Measurements from ENCODE around the gene GRIFIN.
A peak's percentile ranks its signal among the peaks of the same experiment; 100 is the strongest.

Gene GRIFIN, protein sequence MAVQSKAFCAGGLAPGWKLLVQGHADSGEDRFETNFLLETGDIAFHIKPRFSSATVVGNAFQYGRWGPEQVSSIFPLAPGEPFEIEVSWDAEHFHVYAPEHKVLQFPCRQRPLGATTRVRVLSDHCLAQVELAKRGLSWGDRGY

DNA sequence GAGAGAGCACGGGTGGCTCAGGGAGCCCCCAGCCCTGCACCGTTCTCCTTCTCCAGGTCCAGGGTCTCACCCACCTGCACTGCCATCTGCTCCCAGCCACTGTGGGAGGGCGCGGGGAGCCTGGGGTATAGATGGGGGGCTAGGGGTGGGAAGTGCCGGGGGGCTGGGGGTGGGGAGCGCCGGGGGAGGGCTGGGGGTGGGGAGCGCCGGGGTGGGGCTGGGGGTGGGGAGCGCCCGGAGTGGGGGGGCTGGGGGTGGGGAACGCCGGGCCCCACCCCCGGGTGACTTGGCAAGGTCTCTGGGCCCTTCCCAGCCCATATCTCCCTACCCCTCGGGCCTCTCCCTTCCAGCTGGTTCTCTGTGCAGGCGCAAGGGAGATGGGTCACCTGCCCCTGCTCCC, at the start of gene GRIFIN:
GRIFIN (minus strand) TSS at position 101 of the 400 bp plus-strand sequence; CDS start at position 86, 15 bp downstream.
- DNase-seq = no peak

DNA sequence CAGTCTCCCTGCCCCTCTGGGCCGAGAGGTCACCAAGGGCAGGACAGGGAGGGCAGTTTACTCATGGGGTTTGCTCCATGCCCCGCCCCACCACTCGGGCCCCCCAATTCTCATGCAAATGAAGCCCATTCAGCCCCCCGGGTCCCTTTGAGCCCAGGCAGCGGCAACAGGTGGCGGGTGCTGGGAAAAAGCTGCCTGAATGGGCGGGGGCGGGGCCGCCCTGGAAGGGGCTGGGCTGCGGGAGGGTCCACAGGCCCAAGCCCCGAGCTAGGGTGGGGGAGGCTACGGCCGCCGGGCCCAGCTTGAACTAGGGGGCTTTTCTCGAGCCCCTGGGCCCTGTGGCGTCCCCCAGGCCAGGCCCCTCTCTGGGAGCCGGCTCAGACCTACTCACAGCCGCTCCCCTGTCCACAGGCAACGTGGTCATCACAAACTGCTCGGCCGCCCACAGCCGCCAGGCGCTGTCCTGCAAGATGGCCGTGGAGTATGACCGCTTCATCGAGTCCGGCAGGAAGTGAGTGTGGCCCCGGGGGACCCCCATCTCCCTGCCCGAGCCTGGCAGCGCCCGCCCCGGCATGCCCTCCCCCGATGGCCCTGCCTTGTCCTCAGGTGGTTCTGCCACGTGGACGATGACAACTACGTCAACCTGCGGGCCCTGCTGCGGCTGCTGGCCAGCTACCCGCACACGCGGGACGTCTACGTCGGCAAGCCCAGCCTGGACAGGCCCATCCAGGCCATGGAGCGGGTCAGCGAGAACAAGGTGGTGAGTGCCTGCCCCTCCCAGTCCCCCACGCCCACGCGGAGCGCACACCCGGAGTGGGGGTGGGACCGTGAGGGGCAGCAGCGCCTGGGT, 48.8 kb upstream of the GRIFIN start:
- DNase-seq = peak; percentile 48

DNA sequence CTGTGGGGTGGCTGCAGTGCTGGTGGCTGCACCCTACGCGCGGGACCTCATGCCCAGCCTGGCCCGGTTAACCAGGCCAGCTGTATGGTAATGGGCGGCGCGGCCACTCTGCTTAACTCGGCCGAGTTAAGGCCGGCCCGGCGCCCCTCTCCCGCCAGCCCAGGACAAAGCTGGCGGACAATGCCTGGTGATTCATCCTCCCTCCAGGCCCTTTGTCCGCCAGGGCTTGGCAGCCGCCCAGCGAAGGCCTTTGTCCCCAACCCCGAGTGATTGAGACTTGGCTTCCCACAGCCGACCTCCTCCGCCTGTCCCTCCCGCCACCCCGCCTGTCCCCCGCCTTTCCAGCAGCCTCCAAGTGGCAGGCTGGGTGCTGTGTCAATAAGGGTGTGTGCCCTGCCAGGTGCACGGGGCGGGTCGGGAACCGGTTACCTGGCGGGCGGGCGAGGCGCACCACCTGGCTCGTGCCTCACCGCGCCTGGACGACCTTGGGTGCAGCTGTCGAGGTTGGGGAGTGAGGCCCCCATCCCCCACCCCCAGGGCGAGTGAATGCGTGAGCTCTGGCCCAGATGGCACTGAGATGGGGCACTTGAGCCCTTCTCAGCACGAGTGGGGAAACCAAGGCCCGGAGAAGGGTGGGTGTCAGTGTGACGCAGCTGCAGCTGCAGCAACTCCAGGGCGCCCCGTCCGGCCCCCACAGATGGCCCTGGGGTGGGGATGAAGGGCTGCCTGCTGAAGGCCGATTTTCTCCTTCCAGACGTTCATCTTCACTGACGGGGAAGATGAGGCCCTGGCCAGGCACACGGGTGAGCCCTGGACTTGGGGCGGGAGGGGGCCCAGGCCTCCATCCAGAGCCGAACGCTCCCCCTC, 48.0 kb upstream of the GRIFIN start:
- DNase-seq = peak; percentile 86

DNA sequence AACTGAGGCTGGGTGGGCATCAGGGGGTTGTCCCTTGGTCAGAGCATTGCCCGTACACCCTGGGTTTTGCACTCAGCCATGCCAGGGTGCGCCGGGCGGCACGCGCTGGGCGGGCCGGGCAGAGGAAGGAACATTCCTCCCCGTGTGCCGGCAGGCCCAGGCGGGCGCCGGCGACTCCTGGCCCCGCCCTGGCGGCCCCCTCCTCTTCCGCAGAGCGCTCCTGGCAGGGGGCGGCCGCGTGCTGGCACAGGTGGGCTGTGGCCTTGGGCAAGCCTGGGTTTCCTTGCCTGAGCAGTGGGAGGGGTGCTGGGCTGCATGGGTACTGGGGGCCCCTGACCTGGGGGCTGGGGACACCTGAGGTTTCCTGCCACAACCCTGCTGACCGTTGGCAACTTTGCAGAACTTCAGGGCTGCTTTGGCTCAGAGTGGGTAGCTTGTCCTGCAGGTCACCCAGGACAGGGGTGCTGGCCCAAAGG, 47.3 kb upstream of the GRIFIN start:
- no peak for DNase-seq

DNA sequence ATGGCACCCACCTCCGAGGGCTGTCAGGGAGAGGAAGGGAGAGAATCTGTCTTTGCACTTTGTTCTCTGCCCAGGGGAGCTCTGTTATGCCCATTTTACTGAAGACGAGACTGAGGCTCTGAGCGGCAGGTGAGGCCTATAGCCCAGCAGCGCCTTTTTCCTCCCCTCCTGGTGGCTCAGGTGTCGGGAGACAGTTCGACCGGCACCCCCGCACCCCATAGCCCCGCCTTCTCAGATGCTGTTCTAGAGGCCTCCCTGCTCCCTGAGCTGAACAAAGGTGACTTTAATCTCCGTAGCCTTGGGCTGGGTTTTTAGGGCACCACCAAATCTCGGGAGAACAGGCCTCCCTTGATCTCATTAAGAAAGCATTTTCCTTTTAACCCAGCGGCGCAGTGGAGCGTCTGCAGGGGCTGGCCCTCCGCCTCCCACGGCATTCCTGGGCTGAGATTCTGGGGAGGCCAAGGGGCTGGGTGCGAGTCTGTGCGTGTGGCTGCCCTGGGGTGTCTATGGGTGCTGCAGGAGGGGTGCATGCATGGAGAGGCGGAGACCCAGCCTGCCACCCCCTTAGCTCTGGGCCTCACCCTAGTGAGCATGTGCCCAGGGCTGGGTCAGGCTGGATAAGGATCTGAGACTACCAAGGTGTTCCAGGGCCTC, 46.7 kb upstream of the GRIFIN start:
- DNase-seq = peak; percentile 74

DNA sequence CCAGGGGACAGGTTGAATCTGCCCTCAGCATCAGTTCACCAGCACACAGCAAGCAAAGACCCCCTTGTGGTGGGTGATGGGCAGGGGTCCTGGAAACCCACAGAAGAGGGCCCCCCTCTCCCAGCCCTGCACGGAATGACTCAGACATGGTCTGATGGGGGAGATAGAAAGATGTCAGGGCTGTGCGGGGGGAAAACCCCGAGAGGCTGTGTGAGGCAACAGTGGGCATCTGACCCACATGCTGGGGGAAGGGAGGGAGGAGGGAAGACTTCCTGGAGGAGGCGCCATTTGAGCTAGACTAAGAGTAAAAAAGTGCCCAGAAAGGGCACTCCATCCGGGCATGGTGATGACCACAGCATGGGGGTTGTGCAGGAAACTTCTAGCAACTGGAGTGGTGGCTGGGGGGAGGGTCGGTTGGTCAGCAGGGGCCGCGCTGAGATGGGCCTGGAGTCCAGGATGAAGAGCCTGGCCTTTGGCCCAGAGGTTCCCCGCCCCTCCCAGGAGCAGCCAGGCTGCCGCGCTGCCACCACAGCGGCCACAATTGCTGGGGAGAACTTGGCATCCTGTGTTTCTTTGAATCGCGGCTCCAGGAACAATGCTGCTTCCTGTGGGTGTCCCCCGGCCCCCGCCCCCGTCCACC, 45.9 kb upstream of the GRIFIN start:
- peak; percentile 27 for DNase-seq

DNA sequence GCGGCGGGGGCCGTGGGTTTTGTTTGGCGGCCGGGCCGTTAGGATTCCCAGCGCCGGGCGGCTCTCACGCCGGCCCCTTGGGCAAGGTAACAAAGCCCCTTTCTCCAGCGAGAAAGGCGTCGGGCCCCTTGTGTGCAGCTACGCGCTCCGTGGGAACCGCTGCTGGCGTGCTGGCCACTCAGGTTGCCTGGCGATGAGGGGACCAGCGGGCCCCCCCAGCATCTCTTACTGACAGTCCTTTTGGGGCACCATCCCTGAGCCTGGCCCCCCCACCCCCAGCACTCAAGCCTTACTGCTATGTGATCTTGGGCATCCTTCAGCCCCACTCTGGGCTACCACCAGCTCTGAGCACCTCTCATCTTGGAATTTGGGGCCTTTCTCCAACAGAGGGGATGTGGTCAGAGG, 45.1 kb upstream of the GRIFIN start:
- peak; percentile 52 for DNase-seq

DNA sequence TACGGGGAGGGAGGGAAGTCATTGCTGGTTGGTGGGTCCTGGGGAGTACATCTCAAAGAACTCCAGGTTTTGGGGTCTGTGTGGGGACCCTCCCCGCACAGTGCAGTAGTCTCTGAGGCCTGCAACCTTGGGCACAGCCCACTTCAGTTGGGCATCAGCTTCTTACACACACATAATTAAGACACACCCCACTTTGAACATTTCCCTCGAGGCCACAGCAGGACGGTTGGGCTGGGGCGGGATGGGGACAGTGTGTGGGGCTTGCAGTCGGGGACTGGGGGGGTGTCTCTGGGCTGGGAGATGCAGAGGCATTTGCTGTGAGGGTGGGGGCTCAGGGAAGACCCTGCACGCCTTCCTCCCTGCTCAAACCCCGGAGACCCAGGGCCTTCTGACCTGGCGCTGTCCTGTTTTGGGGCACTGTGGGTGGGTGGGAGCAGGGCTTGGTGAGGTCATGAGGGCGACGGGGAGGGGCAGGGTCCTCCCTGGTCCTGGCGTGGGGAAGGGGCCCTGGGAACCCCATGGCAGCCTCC, 44.6 kb upstream of the GRIFIN start:
- DNase-seq = no peak

DNA sequence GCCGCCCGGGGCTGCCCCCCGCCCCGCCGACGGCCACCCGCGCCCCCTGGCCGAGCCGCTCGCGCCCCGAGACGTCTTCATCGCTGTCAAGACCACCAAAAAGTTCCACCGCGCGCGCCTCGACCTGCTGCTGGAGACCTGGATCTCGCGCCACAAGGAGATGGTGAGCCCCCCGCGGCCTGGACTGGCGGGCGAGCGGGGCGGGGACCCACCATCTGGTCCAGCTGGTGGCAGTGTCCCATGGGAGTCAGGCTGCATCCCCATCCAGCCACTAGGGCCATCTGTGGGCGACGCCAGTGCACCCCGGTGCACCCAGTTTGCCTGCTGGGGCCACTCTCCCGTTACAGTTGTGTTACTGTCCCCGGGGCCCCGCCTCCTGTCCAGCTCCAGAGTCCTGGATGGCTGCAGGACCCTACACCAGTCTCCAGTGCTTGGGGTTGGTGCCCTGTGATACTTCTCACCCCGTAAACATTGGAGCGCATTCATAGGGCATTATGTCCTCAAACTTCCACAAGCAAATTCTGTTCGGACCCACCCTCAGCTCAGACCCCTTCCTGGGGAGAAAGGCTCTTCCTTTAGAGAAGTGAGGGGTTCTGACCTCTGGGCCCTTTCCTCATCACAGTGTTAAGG, 44.0 kb upstream of the GRIFIN start:
- DNase-seq = peak; percentile 68

DNA sequence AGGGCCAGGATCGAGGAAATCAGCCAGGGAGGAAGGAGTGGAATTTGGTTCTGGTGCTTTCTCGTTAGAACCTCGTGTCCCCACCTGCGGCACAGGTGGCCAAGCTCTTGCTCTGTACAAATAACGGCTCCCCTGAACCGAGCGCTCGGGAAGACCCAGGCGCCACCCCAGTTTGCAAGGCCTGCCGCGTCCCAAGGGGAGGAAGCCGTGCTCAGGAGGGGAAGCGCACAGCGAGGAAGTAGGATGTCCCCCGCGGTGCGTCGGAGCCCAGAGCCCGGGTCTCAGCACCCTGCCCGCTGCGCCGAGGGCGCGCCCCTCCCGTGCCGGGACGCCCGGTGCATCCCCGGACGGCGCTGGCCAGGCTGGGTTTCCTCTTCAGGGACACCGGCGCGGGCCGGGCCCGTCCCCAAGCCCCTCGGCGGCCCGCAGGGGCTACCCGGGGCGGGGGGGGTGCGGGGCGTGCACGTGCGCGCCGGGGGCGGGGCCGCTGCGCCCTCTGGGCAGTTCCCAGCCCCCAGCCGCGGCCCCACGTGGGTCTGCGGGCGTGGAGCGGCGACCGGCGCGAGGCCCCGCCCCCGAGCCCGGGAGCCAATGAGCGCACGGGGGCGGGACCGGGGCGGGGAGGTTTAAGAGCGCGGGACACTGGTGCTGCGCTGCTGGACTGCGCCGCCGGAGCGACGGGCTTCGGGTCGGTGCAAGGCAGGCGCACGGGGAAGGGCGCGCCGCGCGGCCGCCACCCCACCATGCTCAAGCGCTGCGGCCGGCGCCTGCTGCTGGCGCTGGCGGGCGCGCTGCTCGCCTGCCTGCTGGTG, 43.1 kb upstream of the GRIFIN start, which contains the start of gene LFNG:
LFNG (plus strand) TSS at position 656 of the 812 bp plus-strand sequence; CDS start at position 744, 88 bp downstream.
- peak; percentile 94 for DNase-seq

DNA sequence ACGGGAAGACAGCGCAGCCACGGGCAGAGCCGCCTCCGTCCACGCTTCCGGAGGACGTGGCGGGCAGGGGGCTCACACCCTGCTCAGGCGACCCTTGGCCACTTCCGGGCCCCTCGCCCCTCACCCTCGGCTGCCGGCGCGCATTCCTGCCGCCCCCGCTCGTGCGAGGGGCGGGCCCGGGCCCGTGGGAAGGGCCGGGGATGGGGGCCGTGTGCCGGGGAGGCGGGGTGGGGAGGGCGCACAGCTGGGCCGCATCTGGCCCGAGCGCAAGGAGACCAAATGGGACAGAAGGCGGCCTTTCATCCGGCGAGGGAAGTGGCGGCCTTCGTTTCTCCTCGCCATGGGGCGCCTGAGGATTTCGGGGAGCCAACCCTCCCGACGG, 42.5 kb upstream of the GRIFIN start:
- DNase-seq = no peak

DNA sequence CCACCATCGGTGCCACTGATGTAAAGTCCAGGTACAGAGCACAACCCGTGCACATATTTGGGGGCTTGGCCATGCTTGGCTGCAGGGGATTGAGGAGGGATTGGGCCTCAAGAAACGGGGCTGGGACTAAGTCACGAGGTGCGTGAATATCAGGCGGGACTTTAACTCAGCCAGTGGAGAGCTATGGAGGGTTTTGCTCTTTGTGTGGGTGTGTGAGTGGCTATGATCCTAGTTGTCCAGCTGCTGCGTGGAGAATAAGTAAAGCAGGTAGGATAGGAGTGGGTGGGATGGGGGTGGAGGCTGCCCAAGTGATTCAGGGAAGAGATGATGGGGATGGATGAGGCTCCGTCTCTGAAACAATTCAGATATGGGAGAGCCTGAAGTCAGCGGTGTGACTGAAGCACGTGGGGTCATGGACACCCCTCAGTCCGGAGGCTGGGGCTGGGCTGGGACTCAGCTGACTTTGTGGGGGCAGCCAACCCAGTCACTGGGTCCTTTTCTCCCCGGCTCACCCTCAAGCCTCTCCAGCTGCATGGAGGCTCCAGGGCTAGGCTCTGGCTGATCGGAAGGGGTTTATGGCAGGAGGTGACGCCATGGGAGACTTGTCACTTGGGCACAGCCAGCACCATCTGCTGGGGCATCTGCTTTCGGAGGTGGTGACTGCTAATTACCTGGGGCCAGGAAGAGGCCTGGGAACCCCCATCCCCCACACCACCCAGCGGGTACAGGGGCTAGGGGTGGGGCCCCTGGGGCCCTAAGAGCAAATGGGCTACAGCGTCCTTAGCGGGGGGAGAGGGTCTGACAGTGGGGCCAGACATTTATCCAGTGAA, 41.7 kb upstream of the GRIFIN start:
- peak; percentile 68 for DNase-seq

DNA sequence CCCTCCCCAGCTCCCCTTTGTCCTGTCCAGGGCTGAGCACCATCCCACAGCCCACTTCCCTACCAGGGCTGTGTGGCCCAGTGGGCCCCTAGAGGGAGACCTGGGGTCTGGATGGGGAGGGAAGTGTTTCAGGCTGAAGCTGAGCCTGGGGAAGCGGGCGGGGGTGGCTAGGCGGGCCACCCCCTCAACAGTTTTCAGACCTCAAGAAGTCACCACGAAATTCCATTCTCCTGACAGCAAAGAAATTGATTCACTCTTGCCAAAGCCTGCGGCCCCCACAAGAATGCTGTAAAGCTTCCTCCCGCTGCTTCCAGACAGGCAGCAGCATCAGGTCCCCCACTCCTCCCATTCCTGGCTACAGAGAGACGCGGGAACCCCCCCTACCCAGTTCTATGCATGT, 40.8 kb upstream of the GRIFIN start:
- DNase-seq = peak; percentile 78

DNA sequence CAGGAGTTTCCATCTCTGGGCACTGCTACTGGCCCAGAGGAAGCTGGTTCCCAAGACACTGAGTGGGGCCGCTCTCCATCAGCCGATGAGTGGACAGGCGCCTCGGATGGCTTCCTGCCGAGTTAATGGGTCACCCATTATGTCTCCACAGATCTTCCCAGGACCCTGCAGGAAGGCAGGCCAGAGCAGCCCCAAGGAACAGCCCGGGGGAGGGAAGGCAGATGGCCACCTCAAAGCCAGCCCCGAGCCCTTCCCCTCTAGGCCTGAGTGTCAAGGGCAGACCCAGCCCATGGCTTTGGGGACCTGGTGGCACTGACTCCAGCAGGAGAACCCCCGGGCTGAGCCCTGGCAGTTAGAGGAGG, 40.0 kb upstream of the GRIFIN start:
- DNase-seq = peak; percentile 63

DNA sequence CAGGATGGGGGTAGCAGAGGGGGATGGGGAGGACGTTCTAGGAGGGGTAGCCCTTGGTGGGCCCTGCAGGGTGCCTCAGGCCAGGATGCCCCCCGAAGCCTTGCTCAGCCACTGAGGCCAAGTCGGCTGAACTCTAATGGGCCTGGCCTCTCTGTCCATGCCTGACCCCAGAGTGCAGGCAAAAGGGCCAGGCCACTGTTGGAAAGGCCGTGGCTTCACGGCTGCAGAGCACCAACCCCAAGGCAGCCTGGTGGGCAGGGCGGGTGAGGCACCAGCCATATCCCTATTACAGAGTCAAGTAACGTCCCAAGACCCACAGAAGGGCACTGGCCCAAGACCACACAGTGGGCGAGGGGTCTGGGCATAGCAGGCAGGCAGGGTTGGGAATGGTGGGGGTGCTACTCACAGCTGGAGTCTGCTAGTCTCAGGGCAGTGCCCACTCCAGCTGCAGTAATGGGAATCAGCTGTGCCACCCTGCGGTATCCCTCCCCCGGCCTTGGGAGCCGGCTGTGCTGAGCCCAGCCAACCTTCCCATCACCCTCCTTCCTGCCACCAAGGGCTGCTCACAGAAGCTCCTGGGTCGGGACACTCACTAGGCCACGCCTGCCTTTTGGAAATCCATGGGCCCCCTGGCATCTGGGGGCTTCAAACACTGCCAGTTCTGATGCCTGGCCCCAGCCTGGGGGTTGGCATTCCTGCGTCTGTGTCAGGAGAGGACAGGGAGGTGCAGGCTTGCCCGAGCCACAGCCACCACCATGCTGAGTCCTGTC, 39.4 kb upstream of the GRIFIN start:
- DNase-seq = no peak

DNA sequence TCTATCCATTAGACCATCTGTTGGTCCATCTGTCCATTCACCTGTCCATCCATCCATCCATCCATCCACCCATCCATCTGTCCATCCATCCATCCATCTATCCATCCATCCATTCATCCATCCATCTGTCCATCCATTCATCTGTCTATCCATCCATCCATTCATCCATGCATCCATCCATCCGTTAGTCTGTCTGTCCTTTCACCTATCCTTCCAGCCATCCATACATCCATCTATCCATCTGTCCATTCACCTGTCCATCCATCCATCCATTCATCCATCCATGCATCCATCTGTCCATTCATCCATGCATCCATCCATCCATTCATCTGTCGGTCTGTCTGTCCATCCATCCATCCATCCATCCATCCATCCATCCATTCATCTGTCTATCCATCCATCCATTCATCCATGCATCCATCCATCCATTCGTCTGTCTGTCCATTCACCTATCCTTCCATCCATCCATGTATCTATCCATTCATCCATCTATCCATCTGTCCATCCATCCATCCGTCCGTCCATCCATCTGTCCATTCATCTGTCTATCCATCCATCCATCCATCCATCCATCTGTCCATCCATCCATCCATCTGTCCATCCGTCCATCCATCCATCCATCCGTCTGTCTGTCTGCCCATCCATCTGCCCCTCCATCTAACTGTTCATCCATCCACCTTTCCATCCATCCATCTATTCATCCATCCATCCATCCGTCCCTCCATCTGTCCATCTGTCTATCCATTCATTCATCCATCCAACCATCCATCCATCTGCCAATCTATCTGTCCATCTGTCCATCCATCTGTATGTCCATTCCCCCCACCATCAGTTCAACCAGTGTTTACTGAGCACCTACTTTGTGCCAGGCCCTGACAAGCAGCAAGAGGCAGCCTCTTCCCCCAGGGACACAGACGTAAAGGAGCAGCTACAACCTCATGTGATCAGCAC, 38.5 kb upstream of the GRIFIN start:
- DNase-seq = no peak

DNA sequence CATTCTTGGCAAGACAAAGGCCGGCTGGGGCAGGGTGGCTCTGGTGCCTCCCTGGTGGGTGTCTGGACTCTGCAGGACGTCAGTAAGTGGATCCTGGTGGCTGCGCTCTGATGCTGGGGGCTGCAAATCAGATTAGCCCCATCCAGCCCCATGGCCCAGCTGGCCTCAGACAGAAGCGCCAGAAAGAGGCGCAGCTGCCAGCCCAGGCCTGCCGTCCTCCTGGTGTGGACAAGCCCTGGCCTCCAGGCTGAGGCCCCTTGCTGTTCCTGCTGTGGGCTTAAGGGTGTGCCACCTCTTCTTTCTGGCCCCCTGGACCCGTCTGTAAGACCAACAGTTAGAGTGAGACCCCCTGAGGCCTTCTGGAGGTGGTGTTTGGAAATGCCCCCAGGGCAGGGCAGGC, 37.5 kb upstream of the GRIFIN start:
- no peak for DNase-seq

DNA sequence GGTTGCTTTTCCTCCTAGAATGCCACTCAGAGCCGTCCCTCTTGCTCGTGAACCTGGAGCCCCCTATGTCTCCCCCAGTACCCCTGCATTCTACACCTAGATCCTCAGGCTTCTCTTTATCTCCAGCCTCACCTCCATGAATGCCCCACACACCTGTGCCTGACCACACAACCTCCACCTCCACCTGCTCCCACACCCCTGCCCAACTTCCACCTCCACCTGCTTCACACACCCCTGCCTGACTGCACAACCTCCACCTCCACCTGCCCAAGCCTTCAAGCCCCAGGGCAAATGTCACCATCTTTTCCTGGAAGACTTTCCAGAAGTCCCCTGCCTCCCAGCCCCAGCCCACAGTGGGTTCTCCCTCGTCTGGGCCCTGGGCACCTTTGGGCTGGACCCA, 36.5 kb upstream of the GRIFIN start:
- no peak for DNase-seq

All from eye (tissue), 1 donor.